Measurements from ENCODE around the gene FRG2B. TPM values are rescaled to one million over a fixed set of nuclear protein-coding genes. Genes with fewer than 3 reads are reported as not detected.
"Not testable (repeated sequence)": the region's sequence is repeated elsewhere in the genome, so short reads cannot be mapped to it uniquely, and the experiment has no call there.

FRG2B gene
- total RNA-seq, 1 donor from 2014 or later: not detected

GRCh38 chr10:133592716-133593115 lies 33.9 kb downstream of the FRG2B start:
- no peaks in the 10 kb centered on the region for H3K36me3 Mint-ChIP-seq (ENCODE audit: unreplicated experiment)
- H3K27me3 Mint-ChIP-seq (ENCODE audit: unreplicated experiment): peaks cover 14% of the 10 kb centered on the region
- no peaks in the 10 kb centered on the region for H3K4me1 Mint-ChIP-seq (ENCODE audit: unreplicated experiment)
- H3K27ac Mint-ChIP-seq (ENCODE audit: unreplicated experiment): no peak overlapping the region
- TF ChIP-seq, protein P1, sequence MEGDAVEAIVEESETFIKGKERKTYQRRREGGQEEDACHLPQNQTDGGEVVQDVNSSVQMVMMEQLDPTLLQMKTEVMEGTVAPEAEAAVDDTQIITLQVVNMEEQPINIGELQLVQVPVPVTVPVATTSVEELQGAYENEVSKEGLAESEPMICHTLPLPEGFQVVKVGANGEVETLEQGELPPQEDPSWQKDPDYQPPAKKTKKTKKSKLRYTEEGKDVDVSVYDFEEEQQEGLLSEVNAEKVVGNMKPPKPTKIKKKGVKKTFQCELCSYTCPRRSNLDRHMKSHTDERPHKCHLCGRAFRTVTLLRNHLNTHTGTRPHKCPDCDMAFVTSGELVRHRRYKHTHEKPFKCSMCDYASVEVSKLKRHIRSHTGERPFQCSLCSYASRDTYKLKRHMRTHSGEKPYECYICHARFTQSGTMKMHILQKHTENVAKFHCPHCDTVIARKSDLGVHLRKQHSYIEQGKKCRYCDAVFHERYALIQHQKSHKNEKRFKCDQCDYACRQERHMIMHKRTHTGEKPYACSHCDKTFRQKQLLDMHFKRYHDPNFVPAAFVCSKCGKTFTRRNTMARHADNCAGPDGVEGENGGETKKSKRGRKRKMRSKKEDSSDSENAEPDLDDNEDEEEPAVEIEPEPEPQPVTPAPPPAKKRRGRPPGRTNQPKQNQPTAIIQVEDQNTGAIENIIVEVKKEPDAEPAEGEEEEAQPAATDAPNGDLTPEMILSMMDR (IDR thresholded peaks at IDR 0.05): no peak
- H3K9me3 Mint-ChIP-seq (ENCODE audit: unreplicated experiment): no peaks in the 10 kb centered on the region
- DNase-seq (ENCODE audit: extremely low spot score, unreplicated experiment): no peak
- no peak overlapping the region for H3K4me3 Mint-ChIP-seq (ENCODE audit: unreplicated experiment)

GRCh38 chr10:133590970-133591359 lies 35.6 kb downstream of the FRG2B start:
- H3K4me3 Mint-ChIP-seq (ENCODE audit: unreplicated experiment): no peak overlapping the region
- H3K4me1 Mint-ChIP-seq (ENCODE audit: unreplicated experiment): no peaks in the 10 kb centered on the region
- peaks cover 13% of the 10 kb centered on the region for H3K27me3 Mint-ChIP-seq (ENCODE audit: unreplicated experiment)
- H3K27ac Mint-ChIP-seq (ENCODE audit: unreplicated experiment): no peak overlapping the region
- TF ChIP-seq, protein P1 (IDR thresholded peaks at IDR 0.05): no peak
- H3K36me3 Mint-ChIP-seq (ENCODE audit: unreplicated experiment): no peaks in the 10 kb centered on the region
- DNase-seq (ENCODE audit: extremely low spot score, unreplicated experiment): no peak
- no peaks in the 10 kb centered on the region for H3K9me3 Mint-ChIP-seq (ENCODE audit: unreplicated experiment)

GRCh38 chr10:133590226-133590969 lies 36.2 kb downstream of the FRG2B start:
- H3K9me3 Mint-ChIP-seq (ENCODE audit: unreplicated experiment): no peaks in the 10 kb centered on the region
- DNase-seq (ENCODE audit: extremely low spot score, unreplicated experiment): no peak
- no peaks in the 10 kb centered on the region for H3K36me3 Mint-ChIP-seq (ENCODE audit: unreplicated experiment)
- peaks cover 11% of the 10 kb centered on the region for H3K27me3 Mint-ChIP-seq (ENCODE audit: unreplicated experiment)
- no peak overlapping the region for H3K4me3 Mint-ChIP-seq (ENCODE audit: unreplicated experiment)
- H3K27ac Mint-ChIP-seq (ENCODE audit: unreplicated experiment): no peak overlapping the region
- no peaks in the 10 kb centered on the region for H3K4me1 Mint-ChIP-seq (ENCODE audit: unreplicated experiment)
- TF ChIP-seq, protein P1 (IDR thresholded peaks at IDR 0.05): no peak

- not testable (repeated sequence) for H3K4me1 Mint-ChIP-seq (ENCODE audit: unreplicated experiment); DNase-seq (ENCODE audit: extremely low spot score, unreplicated experiment); H3K27me3 Mint-ChIP-seq (ENCODE audit: unreplicated experiment); H3K4me3 Mint-ChIP-seq (ENCODE audit: unreplicated experiment); H3K36me3 Mint-ChIP-seq (ENCODE audit: unreplicated experiment); H3K27ac Mint-ChIP-seq (ENCODE audit: unreplicated experiment)
- H3K9me3 Mint-ChIP-seq (ENCODE audit: unreplicated experiment): peaks cover 17% of the 10 kb centered on the region
Measured at GRCh38 chr10:133577037-133577436, 49.6 kb downstream of the FRG2B start.

Other genes starting within 250 kb of the FRG2B start
- gene PAOX, start 247.5 kb downstream of the FRG2B start, total RNA-seq: 6.5 and 8.7 TPM in 2 replicates
- 57.3 and 65.2 TPM in 2 replicates for gene MTG1, start 232.6 kb downstream of the FRG2B start, total RNA-seq
- gene SPRN, start 202.2 kb downstream of the FRG2B start, total RNA-seq: 2.2 and 2.7 TPM in 2 replicates
- 3.2 and 4.8 TPM in 2 replicates for gene SCART1, start 172.8 kb downstream of the FRG2B start, total RNA-seq
- gene CYP2E1, start 99.4 kb downstream of the FRG2B start, total RNA-seq: 2.2 and 3.1 TPM in 2 replicates
- not detected in 2 replicates for gene SYCE1, start 61.2 kb downstream of the FRG2B start, total RNA-seq